Stimulated activated CD8-positive, alpha-beta memory T cell treated with anti-CD3 and anti-CD28 coated beads, Interleukin-12 subunit alpha, Interleukin-12 subunit beta, amount 100 ng/mL, for 24 hours (primary cell): Measurements from ENCODE around the gene DYSF.

Experiments used
- DNase-seq: peaks from one replicate; pipeline ENCODE4 v3.0.0-alpha.2; 2020; ENCODE audit errors: extremely low read depth

Gene DYSF

GRCh38 chr2:71614976-71615766, 161.8 kb downstream of the DYSF start:
- no peak for DNase-seq

- no peak for DNase-seq
Observed at GRCh38 chr2:71615767-71616730, 162.7 kb downstream of the DYSF start.

GRCh38 chr2:71617266-71617665, 163.9 kb downstream of the DYSF start:
- DNase-seq: no peak

DNA sequence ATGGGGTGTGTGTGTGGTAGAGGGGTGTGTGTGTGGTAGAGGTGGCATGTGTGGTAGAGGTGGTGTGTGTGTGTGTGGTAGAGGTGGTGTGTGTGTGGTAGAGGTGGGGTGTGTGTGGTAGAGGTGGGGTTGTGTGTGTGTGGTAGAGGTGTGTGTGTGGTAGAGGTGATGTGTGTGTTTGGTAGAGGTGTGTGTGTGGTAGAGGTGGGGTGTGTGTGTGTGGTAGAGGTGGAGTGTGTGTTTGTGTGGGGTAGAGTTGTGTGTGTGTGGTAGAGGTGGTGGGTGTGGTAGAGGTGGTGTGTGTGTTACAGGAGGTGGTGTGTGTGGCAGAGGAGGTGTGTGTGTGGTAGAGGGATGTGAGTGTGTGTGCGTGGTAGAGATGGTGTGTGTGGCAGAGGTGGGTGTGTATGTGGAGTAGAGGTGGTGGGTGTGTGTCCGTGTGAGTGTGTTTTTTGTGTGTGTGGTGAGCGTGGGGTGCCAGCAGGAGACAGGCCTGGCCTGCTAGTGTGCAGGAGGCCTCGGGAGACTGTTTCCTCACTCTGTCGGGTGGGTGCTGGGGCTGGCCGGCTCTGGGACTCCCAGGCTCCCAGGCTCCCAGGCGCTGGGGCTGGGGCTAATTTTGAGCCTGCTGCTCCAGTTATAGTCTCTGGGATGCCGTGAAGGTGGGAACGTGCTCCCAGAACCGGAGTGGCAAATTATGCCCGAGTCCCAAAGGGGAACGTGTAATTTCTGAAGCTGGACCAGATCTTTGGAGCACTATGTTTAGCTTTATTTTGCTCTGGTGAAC, 165.2 kb downstream of the DYSF start:
- DNase-seq: no peak

- DNase-seq: no peak
Observed at GRCh38 chr2:71619230-71619741, 165.9 kb downstream of the DYSF start.

- no peak for DNase-seq
Observed at GRCh38 chr2:71620116-71620515, 166.8 kb downstream of the DYSF start.

GRCh38 chr2:71620851-71621251, 167.5 kb downstream of the DYSF start:
- DNase-seq: no peak

DNA sequence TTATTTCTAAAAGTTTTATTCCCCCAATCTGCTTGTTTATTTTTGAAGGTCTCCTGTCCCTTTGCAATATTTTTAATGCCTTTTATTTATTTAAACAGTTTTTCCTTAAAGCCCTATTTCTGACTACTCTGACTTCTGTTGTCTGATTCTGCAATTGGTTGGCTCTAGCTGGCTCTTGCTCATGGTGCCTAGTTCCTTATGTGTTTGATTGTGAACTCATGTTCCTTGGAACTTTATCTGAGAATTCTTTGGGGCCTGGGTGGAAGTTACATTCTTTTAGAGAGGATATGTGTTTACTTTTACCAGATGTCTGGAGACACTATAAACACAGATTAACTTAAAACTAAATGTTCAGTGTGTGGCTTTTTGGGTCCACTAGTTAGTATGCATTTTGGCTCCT, 175.9 kb downstream of the DYSF start:
- no peak for DNase-seq

DNA sequence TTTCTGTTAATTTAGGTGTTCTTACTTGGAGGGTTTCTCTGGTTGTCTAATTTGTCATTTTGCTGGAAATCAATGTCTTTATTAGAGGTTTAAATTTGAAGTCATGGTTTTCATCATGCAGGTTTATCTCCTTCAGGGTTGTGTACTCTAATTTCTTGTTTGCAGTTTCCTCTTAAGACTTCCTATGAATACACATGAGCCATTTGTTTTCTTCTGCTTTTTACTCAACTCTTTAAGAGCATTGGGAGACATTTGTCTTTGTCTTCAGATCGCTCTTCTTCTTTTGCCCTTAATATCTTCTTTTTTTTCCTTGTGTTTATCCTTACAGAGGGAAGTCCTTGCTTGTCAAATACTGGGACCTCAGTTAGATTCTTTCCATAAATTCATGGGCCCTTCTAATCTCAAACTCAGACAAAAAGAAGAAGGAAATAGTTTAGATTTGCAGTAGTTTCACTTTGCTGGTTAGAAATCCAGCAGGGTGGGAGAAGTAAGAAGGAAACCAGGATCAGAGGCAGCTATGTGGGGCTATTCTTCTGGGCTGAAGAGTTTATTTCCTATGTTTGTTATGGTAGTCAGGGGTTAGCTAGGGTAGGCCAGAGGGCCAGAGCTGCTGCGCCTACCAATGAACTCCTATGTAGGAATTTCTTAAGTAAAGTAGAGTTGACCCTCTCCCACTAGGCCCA, 176.6 kb downstream of the DYSF start:
- DNase-seq: no peak

- no peak for DNase-seq
Observed at GRCh38 chr2:71630454-71631328, 177.3 kb downstream of the DYSF start.

GRCh38 chr2:71631411-71631931, 178.1 kb downstream of the DYSF start:
- DNase-seq: no peak

DNA sequence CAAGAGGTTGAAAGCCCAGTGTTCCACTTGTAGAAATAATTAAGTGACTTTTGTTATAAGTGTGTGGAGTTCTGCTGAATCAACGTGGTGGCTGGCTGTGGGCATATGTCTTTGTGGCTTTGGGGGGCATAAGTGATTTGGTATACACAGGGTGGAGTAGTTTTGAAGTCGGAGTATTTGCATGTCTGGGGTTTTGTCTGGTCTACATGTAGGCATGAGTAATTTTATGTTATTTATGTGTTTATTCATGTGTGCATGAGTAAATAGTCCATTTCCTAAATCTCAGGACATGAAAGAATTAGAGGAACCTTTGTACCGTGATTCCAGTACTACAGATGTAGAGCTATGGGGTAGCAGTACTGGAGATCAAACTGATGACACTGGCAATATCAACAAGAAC, 179.7 kb downstream of the DYSF start:
- no peak for DNase-seq

DNA sequence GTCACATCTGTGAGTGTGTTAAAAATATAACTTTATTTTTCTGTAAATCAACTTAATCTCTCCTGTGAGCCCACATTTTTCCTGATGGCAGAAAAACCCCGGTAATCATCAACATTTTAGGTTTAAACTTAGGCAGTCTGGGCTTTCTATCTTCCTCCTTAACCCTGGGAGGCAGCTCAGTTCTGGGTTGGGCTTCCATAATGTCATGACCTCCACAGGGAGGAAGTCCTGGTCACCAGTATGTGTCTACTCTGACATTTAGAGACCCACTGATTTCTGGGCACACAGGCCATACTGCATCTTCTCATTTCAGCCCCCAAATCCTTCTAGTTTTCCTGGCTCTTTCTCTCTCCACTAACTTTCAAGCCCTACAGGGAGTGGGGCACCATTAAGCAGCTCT, 181.2 kb downstream of the DYSF start:
- DNase-seq: no peak

DNA sequence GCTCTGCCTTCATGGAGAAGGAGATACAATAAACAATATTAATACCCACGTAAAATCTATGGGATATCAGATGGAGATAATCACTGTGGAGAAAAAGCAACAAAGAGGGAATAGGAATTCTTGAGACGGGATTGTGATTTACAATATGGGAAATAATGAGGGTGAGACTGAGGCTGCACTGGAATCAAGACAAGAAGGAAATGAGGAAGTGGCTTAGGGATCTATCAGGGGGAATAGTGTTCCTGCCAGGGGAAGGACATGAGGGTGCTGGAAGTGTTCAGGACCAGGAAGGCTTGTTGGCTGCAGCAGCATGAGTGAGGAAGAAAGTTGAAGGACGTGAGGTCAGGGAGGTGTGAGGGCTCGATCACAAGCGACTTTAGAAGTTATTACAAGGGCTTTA, 182.4 kb downstream of the DYSF start:
- DNase-seq: no peak

DNA sequence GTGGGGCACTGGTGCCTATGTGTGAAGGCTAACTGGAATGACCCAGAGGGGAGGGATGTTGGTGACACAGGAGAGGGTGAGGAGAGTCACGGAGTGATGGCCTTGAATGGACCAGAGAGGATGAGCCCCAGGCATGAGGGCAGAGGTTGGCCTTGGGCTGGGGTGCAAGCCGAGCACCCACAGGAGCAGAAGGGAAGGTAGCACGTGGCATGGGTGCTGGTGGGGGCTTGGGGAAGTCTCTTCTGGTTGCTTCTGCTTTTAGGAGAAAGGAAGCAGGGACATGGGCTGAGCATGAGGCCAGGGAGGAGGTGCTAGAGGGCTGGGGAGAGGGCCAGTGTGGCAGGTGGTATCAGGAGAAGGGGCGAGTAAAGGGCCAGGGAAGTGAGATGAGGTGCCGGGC, 183.8 kb downstream of the DYSF start:
- DNase-seq: no peak

DNA sequence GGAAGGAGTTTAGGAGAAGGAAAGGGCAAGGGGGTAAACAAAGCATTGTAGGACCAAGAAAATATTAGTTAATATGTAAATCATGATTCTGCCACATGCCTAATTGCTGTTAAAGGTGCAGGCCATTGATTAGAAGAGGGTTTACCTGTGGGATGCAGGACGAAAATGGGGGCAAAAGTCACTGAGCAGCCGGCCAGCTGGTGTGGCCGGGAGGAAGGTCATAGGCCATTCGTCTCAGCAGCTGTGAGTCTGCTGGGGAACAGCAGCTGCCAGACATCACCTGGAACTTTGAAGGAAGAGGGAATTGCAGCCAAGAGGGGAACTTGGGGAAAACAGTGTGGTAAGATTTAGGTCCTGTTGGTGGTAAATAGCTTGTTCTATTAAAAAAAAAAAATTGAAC, 184.4 kb downstream of the DYSF start:
- DNase-seq: no peak

DNA sequence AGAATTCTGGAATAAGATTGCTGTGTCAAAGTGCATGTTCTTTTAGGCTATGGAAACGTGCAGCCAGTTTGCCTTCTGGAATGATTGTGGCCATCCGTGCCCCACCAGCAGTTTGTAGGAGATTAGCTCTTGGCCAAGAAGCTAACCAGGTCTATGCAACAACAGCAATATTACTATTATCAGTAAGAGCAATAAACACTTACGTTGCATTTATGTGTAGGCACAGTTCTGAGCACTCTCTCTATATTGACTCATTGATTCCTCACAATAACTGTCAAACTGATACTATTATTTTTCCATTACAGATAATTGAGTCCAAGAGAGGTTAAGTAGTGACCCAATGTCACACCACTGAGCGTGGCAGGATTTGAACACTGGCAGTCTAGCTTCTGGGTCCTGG, 186.4 kb downstream of the DYSF start:
- DNase-seq: no peak

- DNase-seq: no peak
Observed at GRCh38 chr2:71640489-71640888, 187.1 kb downstream of the DYSF start.

- no peak for DNase-seq
Observed at GRCh38 chr2:71643674-71644357, 190.5 kb downstream of the DYSF start.
